Measurements from ENCODE around the gene TAS2R13. TPM values are rescaled to one million over a fixed set of nuclear protein-coding genes. Genes with fewer than 3 reads are reported as not detected.

The TAS2R13 gene
- polyA plus RNA-seq, 4 donors, result 0.19 to 0.21 TPM; not detected in 2

DNA sequence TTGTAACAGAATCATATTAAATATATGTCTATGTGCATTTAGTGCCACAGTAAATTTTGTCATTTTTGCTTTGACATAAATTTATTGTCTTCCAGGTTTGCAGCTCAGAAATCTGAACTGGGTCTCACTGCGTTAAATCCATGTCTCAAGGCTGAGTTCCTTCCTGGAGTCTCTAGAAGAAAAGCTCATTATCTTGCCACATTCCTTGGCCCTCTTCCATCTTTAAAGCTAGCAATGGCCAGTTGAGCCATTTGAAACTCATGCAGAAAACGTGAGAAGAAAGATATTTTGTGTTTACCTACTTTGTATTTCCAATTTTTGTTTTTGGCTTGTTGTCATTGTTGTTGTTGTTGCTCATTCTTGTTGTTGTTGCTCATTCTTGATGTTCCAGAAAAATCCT is 36.0 kb downstream of the TAS2R13 start:
- DNase-seq (ENCODE audit: low read depth in 4 of 4, low spot score in 2 of 4), result no peak

DNA sequence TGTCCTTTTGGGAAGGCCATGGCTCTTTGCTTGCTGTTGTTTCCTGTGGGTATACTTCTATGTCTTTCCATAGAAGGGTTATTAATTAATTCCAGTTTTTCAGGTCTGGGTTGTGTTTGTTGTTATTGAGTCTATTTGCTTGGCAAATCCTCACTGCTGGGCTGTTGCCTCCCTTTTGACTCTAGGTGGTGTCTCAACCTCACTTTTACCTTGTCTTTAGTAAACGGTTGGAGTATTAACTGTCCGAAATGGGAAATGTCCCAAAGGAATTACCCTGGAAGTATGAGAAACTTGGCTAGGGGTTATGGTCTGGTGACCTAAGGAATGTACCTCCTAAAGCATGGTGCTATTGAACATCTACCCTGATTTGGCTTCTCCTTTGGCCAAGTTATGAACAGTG is 42.0 kb downstream of the TAS2R13 start:
- DNase-seq (ENCODE audit: low read depth in 4 of 4, low spot score in 2 of 4), result no peak

DNA sequence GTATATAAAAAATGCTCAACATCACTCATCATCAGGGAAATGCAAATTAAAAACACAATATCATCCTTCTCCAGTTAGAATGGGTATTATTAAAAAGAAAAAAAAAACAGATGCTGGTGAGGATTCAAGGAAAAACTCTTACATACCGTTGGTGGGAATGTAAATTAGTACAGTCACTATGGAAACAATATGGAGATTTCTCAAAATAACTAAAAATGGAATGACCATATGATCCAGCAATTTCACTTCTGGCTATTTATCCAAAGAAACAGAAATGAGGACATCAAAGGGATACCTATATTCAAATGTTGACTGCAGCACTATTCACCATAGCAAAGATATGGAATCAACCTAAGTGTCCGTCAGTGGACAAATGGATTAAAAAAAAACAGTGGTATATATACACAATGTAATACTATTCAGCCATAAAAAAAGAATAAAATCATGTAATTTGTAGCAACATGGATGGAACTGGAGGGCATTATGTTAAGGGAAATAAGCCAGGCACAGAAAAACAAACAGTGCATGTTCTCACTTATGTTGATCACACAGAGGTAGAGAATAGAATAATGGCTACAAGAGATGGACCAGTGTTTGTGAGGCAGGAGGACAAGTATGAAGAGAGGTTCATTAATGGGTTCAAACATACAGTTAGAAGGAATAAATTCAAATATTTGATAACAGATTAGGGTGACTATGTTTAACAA is 45.7 kb downstream of the TAS2R13 start:
- no peak for DNase-seq (ENCODE audit: low read depth in 4 of 4, low spot score in 2 of 4)

DNA sequence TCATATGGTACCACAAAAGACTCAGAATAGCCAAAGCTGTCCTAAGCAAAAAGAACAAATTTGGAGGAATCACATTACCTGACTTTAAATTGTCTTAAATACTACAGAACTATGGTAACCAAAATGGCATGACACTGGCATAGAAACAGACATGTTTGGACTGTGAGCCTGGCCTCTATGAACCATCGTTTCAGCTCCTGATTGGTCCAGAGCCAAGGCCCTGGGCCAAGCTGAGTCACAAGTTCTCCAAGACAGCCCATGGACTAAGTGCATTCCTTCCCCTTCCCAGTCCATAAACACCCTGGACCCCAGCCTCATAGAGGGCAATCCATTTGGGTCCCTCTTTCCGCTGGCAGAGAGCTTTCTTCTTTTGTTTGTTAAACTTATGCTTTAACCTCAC is 48.0 kb downstream of the TAS2R13 start:
- DNase-seq (ENCODE audit: low read depth in 4 of 4, low spot score in 2 of 4), result no peak

Other genes starting within 250 kb of the TAS2R13 start
- gene STYK1, start 235.5 kb downstream of the TAS2R13 start, polyA plus RNA-seq (ENCODE audit: insufficient read length in 4 of 4), result 1 to 10 TPM in 2 of 4 donors, under 1 TPM in 2; 0.67 to 1.2 (median 0.86) TPM
- gene YBX3, start 186.2 kb downstream of the TAS2R13 start, polyA plus RNA-seq (ENCODE audit: insufficient read length in 4 of 4), result 100 to 1,000 TPM; 215 to 278 (median 231) TPM
- not detected for gene TAS2R7, start 106.9 kb downstream of the TAS2R13 start, polyA plus RNA-seq (ENCODE audit: insufficient read length in 4 of 4)
- not detected for gene TAS2R8, start 102.3 kb downstream of the TAS2R13 start, polyA plus RNA-seq (ENCODE audit: insufficient read length in 4 of 4)
- under 1 TPM in 1 of 4 donors, not detected in 3; 0.09 TPM for gene TAS2R9, start 99.4 kb downstream of the TAS2R13 start, polyA plus RNA-seq (ENCODE audit: insufficient read length in 4 of 4)
- gene TAS2R10, start 83.2 kb downstream of the TAS2R13 start, polyA plus RNA-seq (ENCODE audit: insufficient read length in 4 of 4), result 1 to 10 TPM in 3 of 4 donors, under 1 TPM in 1; 0.65 to 3.4 (median 1.7) TPM
- 10 to 100 TPM in 2 of 4 donors, 1 to 10 TPM in 2; 4.0 to 15.1 (median 8.7) TPM for gene PRR4, start 60.1 kb downstream of the TAS2R13 start, polyA plus RNA-seq (ENCODE audit: insufficient read length in 4 of 4)
- 10 to 100 TPM; 13.8 to 18.5 (median 15.5) TPM for gene PRH1, start 25.3 kb downstream of the TAS2R13 start, polyA plus RNA-seq (ENCODE audit: insufficient read length in 4 of 4)
- under 1 TPM; 0.32 to 0.99 (median 0.57) TPM for gene PRH2, start 19.7 kb upstream of the TAS2R13 start, polyA plus RNA-seq (ENCODE audit: insufficient read length in 4 of 4)
- 1 to 10 TPM; 2.1 to 5.8 (median 3.4) TPM for gene TAS2R14, start 29.7 kb upstream of the TAS2R13 start, polyA plus RNA-seq (ENCODE audit: insufficient read length in 4 of 4)
- under 1 TPM in 1 of 4 donors, not detected in 3; 0.14 TPM for gene TAS2R50, start 77.3 kb upstream of the TAS2R13 start, polyA plus RNA-seq (ENCODE audit: insufficient read length in 4 of 4)
- gene TAS2R20, start 88.7 kb upstream of the TAS2R13 start, polyA plus RNA-seq (ENCODE audit: insufficient read length in 4 of 4), result 1 to 10 TPM in 3 of 4 donors, under 1 TPM in 1; 0.38 to 4.1 (median 1.8) TPM
- gene TAS2R19, start 113.1 kb upstream of the TAS2R13 start, polyA plus RNA-seq (ENCODE audit: insufficient read length in 4 of 4), result 1 to 10 TPM in 2 of 4 donors, under 1 TPM in 2; 0.79 to 2.1 (median 1.3) TPM
- 1 to 10 TPM in 3 of 4 donors, under 1 TPM in 1; 0.71 to 2.0 (median 1.6) TPM for gene TAS2R31, start 121.8 kb upstream of the TAS2R13 start, polyA plus RNA-seq (ENCODE audit: insufficient read length in 4 of 4)
- under 1 TPM in 3 of 4 donors, not detected in 1; 0.14 to 0.24 (median 0.23) TPM for gene TAS2R46, start 152.7 kb upstream of the TAS2R13 start, polyA plus RNA-seq (ENCODE audit: insufficient read length in 4 of 4)
- gene TAS2R43, start 182.8 kb upstream of the TAS2R13 start, polyA plus RNA-seq (ENCODE audit: insufficient read length in 4 of 4), result under 1 TPM in 3 of 4 donors, not detected in 1; 0.31 to 0.81 (median 0.66) TPM
- gene TAS2R30, start 225.1 kb upstream of the TAS2R13 start, polyA plus RNA-seq (ENCODE audit: insufficient read length in 4 of 4), result under 1 TPM in 3 of 4 donors, not detected in 1; 0.16 to 0.26 (median 0.22) TPM